ENCODE results near the gene APOBEC4.

DNA sequence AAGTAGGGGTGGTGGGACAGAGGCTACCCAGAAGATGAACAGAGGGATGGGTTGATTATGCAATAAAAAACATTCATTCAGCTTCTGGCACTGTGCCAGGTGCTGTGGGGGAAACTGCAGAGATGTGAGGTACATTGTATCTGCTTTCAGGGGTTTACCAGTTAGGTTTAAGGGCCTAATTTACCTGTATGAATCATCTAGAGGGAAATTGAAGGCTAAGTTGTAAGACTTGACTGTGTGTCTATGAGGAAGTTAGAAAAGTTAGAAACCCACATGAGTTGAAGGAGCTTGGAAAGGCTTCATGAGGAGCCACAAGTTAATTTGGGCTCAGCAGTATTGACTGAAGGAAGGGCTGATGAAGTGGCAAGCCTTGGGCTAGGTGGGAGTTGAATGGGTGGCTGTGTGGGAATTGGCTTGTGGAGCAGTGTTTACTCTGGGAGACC lies 36.7 kb upstream of the APOBEC4 start:
- TF ChIP-seq EZH2 (IDR thresholded peaks at IDR 0.05; ENCODE audit: insufficient read depth, poor library complexity, severe bottlenecking): no peak
- TF ChIP-seq EZH2phosphoT487 (IDR thresholded peaks at IDR 0.05; ENCODE audit: insufficient read depth, low read depth): no peak
